Measurements from ENCODE around the gene DNMT3A.

The DNMT3A gene

DNA sequence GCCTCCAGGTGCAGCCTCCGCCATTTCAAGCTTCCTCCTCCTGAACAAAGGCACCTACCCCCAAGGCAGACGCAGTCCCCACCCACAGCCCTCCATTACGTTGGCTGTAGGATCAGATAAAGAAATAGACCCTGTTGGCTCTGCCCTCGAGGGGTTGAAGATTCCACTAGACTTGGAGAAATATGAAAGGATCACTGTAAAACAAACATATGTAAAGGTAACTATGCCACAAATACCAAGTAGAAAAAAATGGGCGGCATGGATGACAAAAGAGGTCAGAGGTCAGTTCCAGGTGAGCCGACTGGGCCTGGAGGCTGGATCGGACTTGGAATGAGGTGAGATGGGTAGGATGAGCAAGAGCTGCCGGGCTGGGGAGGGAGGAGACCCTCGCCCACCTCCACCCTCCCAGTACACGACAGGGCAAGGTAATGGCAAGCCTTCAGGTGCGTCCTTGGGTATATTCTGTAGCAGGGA is 88.5 kb downstream of the DNMT3A start:
- no peak overlapping the region for H3K27ac ChIP-seq (ENCODE audit: low read depth, low read length)
- peaks cover 7 to 11% of the 10 kb centered on the region in 2 donors for H3K4me1 ChIP-seq (ENCODE audit: control insufficient read depth in 1 of 2, insufficient read depth in 2 of 2, low read length in 2 of 2)
- H3K27me3 ChIP-seq (ENCODE audit: control insufficient read depth in 1 of 2, insufficient read depth in 2 of 2, low read length in 2 of 2) = no peaks in the 10 kb centered on the region
- peak overlapping the region; percentile 57 to 61 for H3K4me3 ChIP-seq (ENCODE audit: low read depth in 1 of 2, low read length in 2 of 2)
- H3K36me3 ChIP-seq (ENCODE audit: control insufficient read depth in 1 of 2, insufficient read depth in 2 of 2, low read length in 2 of 2) = peaks cover 0 to 16% of the 10 kb centered on the region in 2 donors
- peak overlapping the region in 1 of 2 donors; percentile 62 for H3K9ac ChIP-seq (ENCODE audit: low read depth in 1 of 2, low read length in 2 of 2)
- H3K9me3 ChIP-seq (ENCODE audit: control insufficient read depth in 1 of 2, low read length in 2 of 2) = no peaks in the 10 kb centered on the region

DNA sequence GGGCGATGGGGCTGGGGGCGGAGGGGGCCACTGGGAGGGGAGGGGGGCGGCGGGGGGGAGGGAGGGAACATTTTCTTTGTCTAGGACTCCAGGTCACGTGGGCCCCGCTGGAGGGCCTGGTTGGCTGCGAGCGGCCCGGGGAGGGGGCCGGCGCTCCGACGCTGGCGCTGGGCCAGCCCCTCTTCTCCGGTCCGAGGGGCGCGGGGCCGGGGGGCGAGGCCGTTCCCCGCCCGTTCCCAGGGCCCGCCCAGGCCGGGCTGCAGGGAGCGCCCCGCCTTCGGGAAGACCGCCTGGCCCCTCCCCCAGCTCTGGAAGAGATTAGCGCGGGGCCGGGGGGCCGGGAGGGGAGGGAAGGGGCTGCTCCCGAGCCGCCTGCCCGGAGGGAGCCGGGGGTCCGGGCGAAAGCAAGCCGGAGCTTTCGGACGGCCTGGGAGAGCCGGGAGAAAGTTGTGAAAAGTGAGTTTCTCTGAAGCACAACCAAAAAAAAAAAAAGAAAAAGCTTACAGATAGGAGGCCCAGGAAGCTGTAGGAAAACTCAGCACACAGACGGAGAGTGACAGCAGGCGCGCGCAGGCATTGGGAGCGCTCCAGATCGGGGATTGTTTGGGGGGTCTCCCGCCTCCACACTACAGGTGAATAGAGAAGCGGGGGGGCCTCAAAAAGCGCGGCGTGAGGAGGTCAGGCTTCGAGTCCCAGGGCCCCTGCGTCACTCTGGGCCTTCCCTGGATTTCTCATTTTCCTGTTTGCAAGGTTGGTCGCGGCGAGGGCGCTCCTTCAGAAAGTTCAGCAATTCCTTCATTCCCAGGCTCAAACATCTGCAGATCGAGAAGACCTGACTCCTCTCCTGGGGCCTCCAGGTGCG is 89.2 kb downstream of the DNMT3A start:
- Histone ChIP-seq H3K9ac (ENCODE audit: low read depth in 1 of 2, low read length in 2 of 2) (peak overlapping the region in 1 of 2 donors; percentile 62), H3K27ac (ENCODE audit: low read depth, low read length) (no peak overlapping the region), H3K4me3 (ENCODE audit: low read depth in 1 of 2, low read length in 2 of 2) (peak overlapping the region; percentile 63 to 71), H3K36me3 (ENCODE audit: control insufficient read depth in 1 of 2, insufficient read depth in 2 of 2, low read length in 2 of 2) (peaks cover 0 to 21% of the 10 kb centered on the region in 2 donors), H3K4me1 (ENCODE audit: control insufficient read depth in 1 of 2, insufficient read depth in 2 of 2, low read length in 2 of 2) (peaks cover 7 to 11% of the 10 kb centered on the region in 2 donors), H3K9me3 (ENCODE audit: control insufficient read depth in 1 of 2, low read length in 2 of 2) (no peaks in the 10 kb centered on the region), H3K27me3 (ENCODE audit: control insufficient read depth in 1 of 2, insufficient read depth in 2 of 2, low read length in 2 of 2) (no peaks in the 10 kb centered on the region)

DNA sequence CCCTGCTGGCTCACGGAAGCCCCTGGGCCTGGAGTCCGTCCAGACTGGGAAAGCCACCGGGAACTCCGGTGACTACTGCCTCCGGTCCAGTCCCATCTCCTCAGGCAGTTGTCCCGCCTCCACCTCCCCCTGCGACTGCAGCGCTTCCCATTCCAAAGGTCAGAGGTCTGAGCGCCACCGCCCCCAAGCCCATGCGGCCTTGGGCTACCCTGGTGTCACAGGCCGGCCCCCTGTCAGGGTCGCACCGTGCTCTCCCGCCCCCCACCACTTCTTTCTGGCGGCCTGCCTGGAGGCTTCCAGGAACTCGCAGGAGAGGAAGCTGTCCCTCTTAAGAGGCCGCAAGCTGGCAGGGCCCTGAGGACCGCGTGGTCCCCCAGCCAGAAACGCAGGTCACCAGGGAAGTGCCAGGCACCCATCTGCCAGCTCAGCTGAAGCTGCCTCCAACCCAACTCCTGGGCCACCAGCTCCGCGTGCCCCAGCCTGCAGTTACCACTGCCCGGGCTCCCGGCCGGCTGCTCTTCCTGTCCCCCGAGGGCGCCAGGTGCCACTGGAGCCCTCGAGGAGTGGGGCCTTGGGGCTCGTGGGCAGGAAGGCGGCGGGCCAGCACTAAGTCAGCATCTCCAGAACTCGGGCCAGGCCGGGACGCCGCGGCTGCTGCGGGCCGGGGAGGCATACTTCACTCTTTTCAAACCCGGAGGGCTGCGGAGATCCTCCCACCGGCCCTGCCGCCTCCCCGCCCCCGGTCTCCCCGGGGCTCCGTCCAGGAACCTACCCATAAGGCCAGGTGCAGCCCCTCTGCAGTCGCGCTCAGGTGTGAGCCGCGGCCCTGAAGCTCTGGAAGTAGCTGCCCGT is 90.1 kb downstream of the DNMT3A start:
- Histone ChIP-seq H3K4me3 (ENCODE audit: low read depth in 1 of 2, low read length in 2 of 2) (peak overlapping the region; percentile 63 to 71), H3K9ac (ENCODE audit: low read depth in 1 of 2, low read length in 2 of 2) (peak overlapping the region; percentile 64 to 72), H3K36me3 (ENCODE audit: control insufficient read depth in 1 of 2, insufficient read depth in 2 of 2, low read length in 2 of 2) (peaks cover 7 to 25% of the 10 kb centered on the region in 2 donors), H3K9me3 (ENCODE audit: control insufficient read depth in 1 of 2, low read length in 2 of 2) (no peaks in the 10 kb centered on the region), H3K27me3 (ENCODE audit: control insufficient read depth in 1 of 2, insufficient read depth in 2 of 2, low read length in 2 of 2) (no peaks in the 10 kb centered on the region), H3K27ac (ENCODE audit: low read depth, low read length) (no peak overlapping the region), H3K4me1 (ENCODE audit: control insufficient read depth in 1 of 2, insufficient read depth in 2 of 2, low read length in 2 of 2) (peaks cover 7 to 11% of the 10 kb centered on the region in 2 donors)

DNA sequence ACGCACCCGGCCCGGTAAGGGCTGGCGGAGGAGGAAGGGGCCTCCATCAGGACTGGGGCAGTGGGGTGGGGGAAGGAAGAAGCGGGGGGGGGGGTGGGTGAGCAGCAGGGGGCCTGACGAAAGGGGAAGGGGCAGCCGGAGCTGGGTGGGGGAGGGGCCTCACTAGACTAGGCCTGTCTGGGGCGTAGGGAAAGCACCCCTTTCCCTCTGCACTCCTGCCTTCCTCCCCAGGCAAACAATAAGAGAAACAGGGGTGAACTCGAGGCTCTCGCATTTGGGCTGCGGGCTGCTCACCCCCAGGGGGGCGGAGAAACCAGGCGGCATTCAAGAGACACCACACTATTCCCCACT is 90.7 kb downstream of the DNMT3A start:
- peak overlapping the region; percentile 64 to 72 for H3K9ac ChIP-seq (ENCODE audit: low read depth in 1 of 2, low read length in 2 of 2)
- no peak overlapping the region for H3K27ac ChIP-seq (ENCODE audit: low read depth, low read length)
- H3K36me3 ChIP-seq (ENCODE audit: control insufficient read depth in 1 of 2, insufficient read depth in 2 of 2, low read length in 2 of 2) = peaks cover 7 to 29% of the 10 kb centered on the region in 2 donors

DNA sequence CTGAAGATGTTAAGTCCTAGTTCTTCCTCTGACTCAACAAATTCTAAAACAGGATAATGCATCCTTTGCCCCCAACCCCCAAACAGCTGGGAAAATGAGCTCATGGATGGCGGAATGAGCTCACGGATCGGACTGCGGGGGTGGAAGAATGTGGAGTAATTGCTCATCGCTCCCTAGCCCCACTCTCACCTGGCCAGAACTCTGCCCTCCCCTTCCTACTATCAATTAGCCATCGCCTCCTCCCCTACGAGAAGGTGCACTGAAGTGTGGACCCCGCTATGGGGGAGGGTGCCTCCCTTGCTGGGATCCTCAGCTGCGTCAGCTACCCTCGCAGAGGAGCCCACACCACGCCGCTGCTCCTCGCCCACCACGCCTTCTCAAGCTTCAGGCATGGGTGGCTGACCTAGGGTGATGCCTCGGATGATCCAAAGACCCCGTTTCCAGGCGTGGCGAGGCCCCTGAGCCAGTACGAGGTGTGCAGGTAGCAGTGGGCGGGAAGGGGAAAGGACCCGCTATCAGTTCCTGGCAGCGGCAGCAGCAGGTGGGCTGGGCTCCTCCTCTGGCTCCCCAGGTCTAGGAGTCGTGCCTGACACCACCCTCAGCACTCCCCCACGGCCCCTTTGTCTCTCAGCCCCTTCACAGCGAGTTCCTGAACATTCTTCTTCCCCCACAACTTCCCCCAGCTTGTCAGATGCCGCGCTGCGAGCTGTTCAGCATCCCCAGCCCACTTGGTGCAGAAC is 91.2 kb downstream of the DNMT3A start:
- no peak overlapping the region for H3K9ac ChIP-seq (ENCODE audit: low read depth in 1 of 2, low read length in 2 of 2)
- peaks cover 7 to 11% of the 10 kb centered on the region in 2 donors for H3K4me1 ChIP-seq (ENCODE audit: control insufficient read depth in 1 of 2, insufficient read depth in 2 of 2, low read length in 2 of 2)
- H3K9me3 ChIP-seq (ENCODE audit: control insufficient read depth in 1 of 2, low read length in 2 of 2) = no peaks in the 10 kb centered on the region
- peaks cover 12 to 29% of the 10 kb centered on the region in 2 donors for H3K36me3 ChIP-seq (ENCODE audit: control insufficient read depth in 1 of 2, insufficient read depth in 2 of 2, low read length in 2 of 2)
- H3K4me3 ChIP-seq (ENCODE audit: low read depth in 1 of 2, low read length in 2 of 2) = no peak overlapping the region
- H3K27ac ChIP-seq (ENCODE audit: low read depth, low read length) = no peak overlapping the region
- H3K27me3 ChIP-seq (ENCODE audit: control insufficient read depth in 1 of 2, insufficient read depth in 2 of 2, low read length in 2 of 2) = no peaks in the 10 kb centered on the region

More for the DNA sequence above, 90.7 kb downstream of the DNMT3A start:
- Histone ChIP-seq H3K4me1 (ENCODE audit: control insufficient read depth in 1 of 2, insufficient read depth in 2 of 2, low read length in 2 of 2) (peaks cover 7 to 11% of the 10 kb centered on the region in 2 donors), H3K4me3 (ENCODE audit: low read depth in 1 of 2, low read length in 2 of 2) (peak overlapping the region; percentile 63 to 71), H3K9me3 (ENCODE audit: control insufficient read depth in 1 of 2, low read length in 2 of 2) (no peaks in the 10 kb centered on the region), H3K27me3 (ENCODE audit: control insufficient read depth in 1 of 2, insufficient read depth in 2 of 2, low read length in 2 of 2) (no peaks in the 10 kb centered on the region)

DNA sequence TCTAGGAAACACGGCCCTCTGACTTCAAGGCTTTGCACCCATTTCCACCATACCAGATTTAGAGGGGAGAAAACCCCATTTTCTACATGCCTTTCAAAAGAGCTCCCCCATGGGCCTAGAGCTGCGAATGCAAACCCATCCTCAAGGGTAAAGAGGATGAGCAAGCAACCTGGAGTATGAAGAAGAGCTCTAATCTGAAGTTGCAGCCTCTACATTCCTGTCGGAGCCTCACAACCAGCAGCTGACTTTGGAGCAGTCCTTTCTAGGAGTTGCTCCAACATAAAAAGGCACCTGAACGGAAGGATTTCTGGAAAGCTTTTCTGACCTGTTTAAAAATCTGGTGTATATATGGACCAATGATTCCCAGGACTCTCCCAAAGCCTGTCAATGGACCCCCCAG is 91.9 kb downstream of the DNMT3A start:
- H3K4me1 ChIP-seq (ENCODE audit: control insufficient read depth in 1 of 2, insufficient read depth in 2 of 2, low read length in 2 of 2) = peaks cover 7 to 11% of the 10 kb centered on the region in 2 donors
- H3K27me3 ChIP-seq (ENCODE audit: control insufficient read depth in 1 of 2, insufficient read depth in 2 of 2, low read length in 2 of 2) = no peaks in the 10 kb centered on the region
- no peak overlapping the region for H3K27ac ChIP-seq (ENCODE audit: low read depth, low read length)
- H3K9me3 ChIP-seq (ENCODE audit: control insufficient read depth in 1 of 2, low read length in 2 of 2) = no peaks in the 10 kb centered on the region
- no peak overlapping the region for H3K9ac ChIP-seq (ENCODE audit: low read depth in 1 of 2, low read length in 2 of 2)
- no peak overlapping the region for H3K4me3 ChIP-seq (ENCODE audit: low read depth in 1 of 2, low read length in 2 of 2)
- peaks cover 20 to 34% of the 10 kb centered on the region in 2 donors for H3K36me3 ChIP-seq (ENCODE audit: control insufficient read depth in 1 of 2, insufficient read depth in 2 of 2, low read length in 2 of 2)

DNA sequence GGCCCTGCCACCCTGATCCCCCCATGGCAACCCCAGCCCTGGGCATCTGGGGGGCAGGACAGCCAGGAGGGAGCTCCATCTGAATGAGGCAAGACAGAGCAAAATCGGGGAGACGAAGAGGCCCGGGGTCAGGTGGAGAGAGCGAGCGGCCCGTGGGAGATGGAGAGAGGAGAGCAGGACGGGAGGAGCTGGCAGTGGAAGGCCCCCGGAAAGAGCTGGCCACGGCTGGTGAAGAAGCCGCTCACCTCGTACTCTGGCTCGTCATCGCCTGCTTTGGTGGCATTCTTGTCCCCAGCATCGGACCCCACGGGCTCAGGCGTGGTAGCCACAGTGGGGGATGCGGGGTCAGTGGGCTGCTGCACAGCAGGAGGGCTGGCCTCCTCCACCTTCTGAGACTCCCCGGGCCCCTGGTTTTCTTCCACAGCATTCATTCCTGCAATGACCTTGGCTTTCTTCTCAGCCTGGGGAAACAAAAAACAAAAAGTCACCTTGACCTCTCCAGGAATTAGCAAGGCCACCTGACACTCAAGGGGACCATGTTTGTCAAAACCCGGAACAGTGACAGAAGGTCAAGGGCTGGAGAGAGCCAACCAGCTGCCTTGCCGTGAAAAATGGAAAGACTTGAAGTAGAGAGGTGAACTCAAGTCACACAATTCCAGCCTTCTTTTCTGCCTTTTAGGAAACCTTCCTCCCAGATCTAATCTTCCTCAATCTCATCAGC is 93.8 kb downstream of the DNMT3A start:
- no peak overlapping the region for H3K4me3 ChIP-seq (ENCODE audit: low read depth in 1 of 2, low read length in 2 of 2)
- no peak overlapping the region for H3K9ac ChIP-seq (ENCODE audit: low read depth in 1 of 2, low read length in 2 of 2)
- peaks cover 4 to 11% of the 10 kb centered on the region in 2 donors for H3K4me1 ChIP-seq (ENCODE audit: control insufficient read depth in 1 of 2, insufficient read depth in 2 of 2, low read length in 2 of 2)
- H3K9me3 ChIP-seq (ENCODE audit: control insufficient read depth in 1 of 2, low read length in 2 of 2) = no peaks in the 10 kb centered on the region
- peaks cover 28 to 51% of the 10 kb centered on the region in 2 donors for H3K36me3 ChIP-seq (ENCODE audit: control insufficient read depth in 1 of 2, insufficient read depth in 2 of 2, low read length in 2 of 2)
- H3K27me3 ChIP-seq (ENCODE audit: control insufficient read depth in 1 of 2, insufficient read depth in 2 of 2, low read length in 2 of 2) = no peaks in the 10 kb centered on the region
- no peak overlapping the region for H3K27ac ChIP-seq (ENCODE audit: low read depth, low read length)

DNA sequence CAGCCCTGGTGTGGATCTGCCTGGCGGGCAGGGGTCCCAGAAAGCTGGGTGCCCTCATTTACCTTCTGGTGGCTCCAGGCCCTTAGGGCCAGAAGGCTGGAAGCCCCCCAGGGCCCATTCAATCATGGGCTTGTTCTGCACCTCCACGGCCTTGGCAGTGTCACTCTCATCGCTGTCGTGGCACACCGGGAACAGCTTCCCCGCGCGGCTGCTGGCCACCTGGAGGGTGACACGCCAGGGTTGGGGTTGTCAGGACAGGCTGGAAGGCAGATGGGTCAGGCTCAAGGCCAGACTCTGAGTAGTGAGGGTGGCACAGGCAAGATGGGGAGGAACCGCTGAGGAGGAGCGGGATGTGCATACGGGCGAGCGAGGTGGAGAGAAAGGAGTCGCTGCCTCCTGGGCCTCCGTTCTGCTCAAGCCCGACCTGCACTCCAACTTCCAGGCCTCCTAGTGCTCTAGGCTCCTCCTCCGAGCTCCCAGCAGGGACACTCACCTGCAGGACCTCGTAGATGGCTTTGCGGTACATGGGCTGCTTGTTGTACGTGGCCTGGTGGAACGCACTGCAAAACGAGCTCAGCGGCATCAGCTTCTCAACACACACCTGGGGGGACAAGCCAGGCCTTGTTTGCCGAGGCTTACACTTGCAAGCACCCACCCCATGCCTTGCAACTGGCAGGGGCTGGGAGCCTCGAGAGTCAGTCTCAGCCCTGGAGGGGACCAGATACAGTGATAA is 95.0 kb downstream of the DNMT3A start:
- Histone ChIP-seq H3K9ac (ENCODE audit: low read depth in 1 of 2, low read length in 2 of 2) (no peak overlapping the region), H3K4me3 (ENCODE audit: low read depth in 1 of 2, low read length in 2 of 2) (no peak overlapping the region), H3K4me1 (ENCODE audit: control insufficient read depth in 1 of 2, insufficient read depth in 2 of 2, low read length in 2 of 2) (peaks cover 0 to 6% of the 10 kb centered on the region in 2 donors), H3K27ac (ENCODE audit: low read depth, low read length) (no peak overlapping the region), H3K9me3 (ENCODE audit: control insufficient read depth in 1 of 2, low read length in 2 of 2) (no peaks in the 10 kb centered on the region), H3K27me3 (ENCODE audit: control insufficient read depth in 1 of 2, insufficient read depth in 2 of 2, low read length in 2 of 2) (no peaks in the 10 kb centered on the region), H3K36me3 (ENCODE audit: control insufficient read depth in 1 of 2, insufficient read depth in 2 of 2, low read length in 2 of 2) (peaks cover 28 to 59% of the 10 kb centered on the region in 2 donors)

DNA sequence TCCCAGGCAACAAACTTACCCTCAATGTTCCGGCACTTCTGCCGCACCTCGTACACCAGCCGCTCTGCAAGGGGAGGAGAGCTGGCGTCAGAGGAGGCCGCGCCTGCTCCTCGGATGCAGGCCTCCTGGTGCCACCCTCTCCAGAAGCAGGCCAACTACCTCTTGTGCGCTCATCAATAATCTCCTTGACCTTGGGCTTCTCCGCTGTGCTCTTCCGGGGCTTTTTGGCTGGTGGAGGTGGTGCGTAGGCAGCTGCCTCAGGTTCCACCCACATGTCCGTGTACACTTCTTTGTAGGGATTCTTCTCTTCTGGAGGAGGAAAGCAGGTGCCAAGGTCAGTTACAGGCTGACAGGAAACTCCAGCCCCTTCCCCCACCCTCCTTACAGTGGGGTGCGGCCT is 95.7 kb downstream of the DNMT3A start:
- H3K4me1 ChIP-seq (ENCODE audit: control insufficient read depth in 1 of 2, insufficient read depth in 2 of 2, low read length in 2 of 2) = no peaks in the 10 kb centered on the region

More for the DNA sequence above, 95.7 kb downstream of the DNMT3A start:
- Histone ChIP-seq H3K9me3 (ENCODE audit: control insufficient read depth in 1 of 2, low read length in 2 of 2) (no peaks in the 10 kb centered on the region), H3K27me3 (ENCODE audit: control insufficient read depth in 1 of 2, insufficient read depth in 2 of 2, low read length in 2 of 2) (no peaks in the 10 kb centered on the region), H3K27ac (ENCODE audit: low read depth, low read length) (no peak overlapping the region), H3K4me3 (ENCODE audit: low read depth in 1 of 2, low read length in 2 of 2) (no peak overlapping the region), H3K36me3 (ENCODE audit: control insufficient read depth in 1 of 2, insufficient read depth in 2 of 2, low read length in 2 of 2) (peaks cover 33 to 67% of the 10 kb centered on the region in 2 donors), H3K9ac (ENCODE audit: low read depth in 1 of 2, low read length in 2 of 2) (no peak overlapping the region)
